HFF-Myc (cell line): ENCODE measurements around the gene CCT6A.
"Not testable (repeated sequence)": the region's sequence is repeated elsewhere in the genome, so short reads cannot be mapped to it uniquely, and the experiment has no call there.

Experiments used
- DNase-seq: peaks from one replicate; pipeline ENCODE4 v3.0.0-alpha.2; 2011; ENCODE audit warnings: low read depth; ENCODE audit errors: extremely low read depth
- H3K4me3 ChIP-seq: replicated peaks from 2 replicates; pipeline ENCODE4 v1.5.1; 2011; ENCODE audit warnings: low read depth, mild to moderate bottlenecking, control low read depth, low read length
- TF ChIP-seq, protein P1 (sequence below): IDR thresholded peaks from 2 replicates; pipeline ENCODE4 v1.5.1; 2012; ENCODE audit warnings: mild to moderate bottlenecking, low read depth, low read length, control low read depth; ENCODE audit errors: missing control alignments

CCT6A gene

DNA sequence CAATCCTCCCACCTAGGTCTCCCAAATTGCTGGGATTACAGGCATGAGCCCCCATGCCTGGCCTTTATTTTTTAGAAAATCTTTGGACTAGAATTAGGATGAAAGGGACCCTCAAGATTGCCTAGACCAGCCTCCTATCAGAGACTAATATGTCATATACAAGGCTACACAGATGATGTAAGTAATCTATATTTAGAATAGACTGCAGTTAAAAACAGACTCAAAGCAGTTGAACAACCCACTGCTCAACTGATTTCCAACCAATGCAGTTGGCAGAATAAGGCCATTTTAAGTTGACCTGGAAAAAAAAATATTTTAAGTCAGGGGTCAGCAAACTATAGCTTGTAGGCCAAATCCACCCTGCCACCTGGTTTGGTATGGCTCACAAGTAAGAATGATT lies 28.1 kb upstream of the CCT6A start:
- no peak overlapping the region for H3K4me3 ChIP-seq
- TF ChIP-seq, protein P1, sequence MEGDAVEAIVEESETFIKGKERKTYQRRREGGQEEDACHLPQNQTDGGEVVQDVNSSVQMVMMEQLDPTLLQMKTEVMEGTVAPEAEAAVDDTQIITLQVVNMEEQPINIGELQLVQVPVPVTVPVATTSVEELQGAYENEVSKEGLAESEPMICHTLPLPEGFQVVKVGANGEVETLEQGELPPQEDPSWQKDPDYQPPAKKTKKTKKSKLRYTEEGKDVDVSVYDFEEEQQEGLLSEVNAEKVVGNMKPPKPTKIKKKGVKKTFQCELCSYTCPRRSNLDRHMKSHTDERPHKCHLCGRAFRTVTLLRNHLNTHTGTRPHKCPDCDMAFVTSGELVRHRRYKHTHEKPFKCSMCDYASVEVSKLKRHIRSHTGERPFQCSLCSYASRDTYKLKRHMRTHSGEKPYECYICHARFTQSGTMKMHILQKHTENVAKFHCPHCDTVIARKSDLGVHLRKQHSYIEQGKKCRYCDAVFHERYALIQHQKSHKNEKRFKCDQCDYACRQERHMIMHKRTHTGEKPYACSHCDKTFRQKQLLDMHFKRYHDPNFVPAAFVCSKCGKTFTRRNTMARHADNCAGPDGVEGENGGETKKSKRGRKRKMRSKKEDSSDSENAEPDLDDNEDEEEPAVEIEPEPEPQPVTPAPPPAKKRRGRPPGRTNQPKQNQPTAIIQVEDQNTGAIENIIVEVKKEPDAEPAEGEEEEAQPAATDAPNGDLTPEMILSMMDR = no peak
- no peak for DNase-seq

DNA sequence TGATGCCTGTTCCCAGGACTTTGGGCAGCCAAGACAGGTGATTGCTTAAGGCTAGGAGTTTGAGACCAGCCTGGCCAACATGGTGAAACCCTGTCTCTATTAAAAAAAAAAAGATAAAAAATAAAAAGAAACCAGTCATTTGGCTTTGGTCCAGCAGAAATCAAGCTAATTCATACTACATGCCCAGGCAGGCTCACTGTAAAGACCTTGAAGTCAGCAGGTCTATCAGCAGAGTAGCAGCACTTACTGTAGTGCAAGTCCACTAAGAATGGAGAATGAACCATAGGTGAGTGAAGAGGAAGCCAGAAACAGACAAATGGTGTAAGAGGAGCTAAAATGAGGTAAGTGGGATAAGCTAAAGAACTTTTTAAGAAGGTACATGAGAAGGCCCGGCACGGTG lies 25.0 kb upstream of the CCT6A start:
- no peak for DNase-seq
- TF ChIP-seq, protein P1 = no peak

DNA sequence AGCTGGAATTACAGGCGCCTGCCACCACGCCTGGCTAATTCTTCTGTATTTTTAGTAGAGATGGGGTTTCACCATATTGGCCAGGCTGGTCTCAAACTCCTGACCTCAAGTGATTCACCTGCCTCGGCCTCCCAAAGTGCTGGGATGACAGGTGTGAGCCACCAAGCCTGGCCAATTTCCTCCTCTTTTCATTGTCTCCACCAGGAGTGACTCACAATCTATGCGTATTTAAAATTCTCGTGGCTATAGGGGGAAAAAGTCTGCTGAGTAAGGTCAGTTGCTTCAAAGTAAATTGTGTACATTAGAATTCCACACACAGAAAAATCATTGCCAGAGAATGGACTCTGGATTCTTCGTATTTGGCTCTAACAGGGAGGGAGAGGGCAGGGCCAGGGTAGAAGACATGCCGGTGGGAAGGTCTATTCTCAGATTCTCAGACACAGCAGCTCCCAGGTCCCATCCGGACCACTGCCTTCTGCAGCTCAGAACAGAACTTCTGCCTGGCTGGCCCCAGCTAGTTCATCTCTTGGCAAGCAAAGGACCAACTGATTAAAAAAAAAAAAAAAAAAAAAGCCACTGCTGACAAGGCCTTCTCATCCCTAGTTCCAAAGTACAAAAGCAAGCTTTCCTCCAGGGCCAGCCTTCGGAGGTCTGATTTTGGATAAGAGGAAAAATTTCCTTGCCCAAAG lies 22.5 kb upstream of the CCT6A start:
- TF ChIP-seq, protein P1 = no peak
- DNase-seq = no peak

More for the DNA sequence above, 25.0 kb upstream of the CCT6A start:
- no peak overlapping the region for H3K4me3 ChIP-seq

DNA sequence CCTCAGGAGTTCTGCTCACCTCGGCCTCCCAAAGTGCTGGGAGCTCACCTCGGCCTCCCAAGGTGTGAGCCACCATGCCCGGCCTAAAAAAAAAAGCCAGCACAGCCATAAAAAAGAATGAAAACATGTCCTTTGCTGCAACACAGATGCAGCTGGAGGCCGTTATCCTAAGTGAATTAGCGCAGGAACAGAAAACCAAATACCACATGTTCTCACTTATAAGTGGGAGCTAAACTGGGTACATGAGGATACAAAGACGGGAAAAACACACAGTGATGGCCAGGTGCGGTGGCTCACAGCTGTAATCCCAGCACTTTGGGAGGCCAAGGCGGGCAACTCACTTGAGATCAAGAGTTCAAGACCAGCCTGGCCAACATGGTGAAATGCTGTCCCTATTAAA lies 21.2 kb upstream of the CCT6A start:
- DNase-seq = no peak
- H3K4me3 ChIP-seq = no peak overlapping the region
- TF ChIP-seq, protein P1 = no peak

More for the DNA sequence above, 22.5 kb upstream of the CCT6A start:
- H3K4me3 ChIP-seq = no peak overlapping the region

DNA sequence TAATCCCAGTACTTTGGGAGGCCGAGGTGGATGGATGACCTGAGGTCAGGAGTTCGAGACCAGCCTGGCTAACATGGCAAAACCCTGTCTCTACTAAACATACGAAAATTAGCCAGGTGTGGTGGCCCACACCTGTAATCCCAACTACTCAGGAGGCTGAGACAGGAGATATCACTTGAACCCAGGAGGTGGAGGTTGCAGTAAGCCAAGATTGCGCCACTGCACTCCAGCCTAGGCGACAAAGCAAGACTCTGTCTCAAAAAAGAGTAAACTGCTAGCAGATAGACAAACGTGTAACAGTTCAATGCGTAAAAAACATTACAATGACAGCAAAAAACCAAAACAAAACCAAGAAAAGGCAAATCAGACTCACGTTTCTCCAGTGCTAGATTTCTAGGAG lies 20.0 kb upstream of the CCT6A start:
- not testable (repeated sequence) for DNase-seq, H3K4me3 ChIP-seq

DNA sequence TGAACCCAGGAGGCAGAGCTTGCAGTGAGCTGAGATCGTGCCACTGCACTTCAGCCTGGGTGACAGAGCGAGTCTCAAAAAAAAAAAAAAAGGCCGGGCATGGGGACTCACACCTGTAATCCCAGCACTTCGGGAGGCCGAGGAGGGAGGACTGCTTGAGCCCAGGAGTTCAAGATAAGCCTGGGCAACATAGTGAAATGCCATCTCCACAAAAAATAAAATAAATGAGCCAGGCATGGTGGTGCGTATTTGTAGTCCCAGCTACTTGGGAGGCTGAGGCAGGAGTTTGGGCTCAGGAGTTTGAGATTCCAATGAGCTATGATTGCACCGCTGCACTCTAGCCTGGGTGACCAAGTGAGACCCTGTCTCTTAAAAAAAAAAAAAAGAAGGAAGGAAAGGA lies 19.0 kb upstream of the CCT6A start:
- not testable (repeated sequence) for DNase-seq, H3K4me3 ChIP-seq

DNA sequence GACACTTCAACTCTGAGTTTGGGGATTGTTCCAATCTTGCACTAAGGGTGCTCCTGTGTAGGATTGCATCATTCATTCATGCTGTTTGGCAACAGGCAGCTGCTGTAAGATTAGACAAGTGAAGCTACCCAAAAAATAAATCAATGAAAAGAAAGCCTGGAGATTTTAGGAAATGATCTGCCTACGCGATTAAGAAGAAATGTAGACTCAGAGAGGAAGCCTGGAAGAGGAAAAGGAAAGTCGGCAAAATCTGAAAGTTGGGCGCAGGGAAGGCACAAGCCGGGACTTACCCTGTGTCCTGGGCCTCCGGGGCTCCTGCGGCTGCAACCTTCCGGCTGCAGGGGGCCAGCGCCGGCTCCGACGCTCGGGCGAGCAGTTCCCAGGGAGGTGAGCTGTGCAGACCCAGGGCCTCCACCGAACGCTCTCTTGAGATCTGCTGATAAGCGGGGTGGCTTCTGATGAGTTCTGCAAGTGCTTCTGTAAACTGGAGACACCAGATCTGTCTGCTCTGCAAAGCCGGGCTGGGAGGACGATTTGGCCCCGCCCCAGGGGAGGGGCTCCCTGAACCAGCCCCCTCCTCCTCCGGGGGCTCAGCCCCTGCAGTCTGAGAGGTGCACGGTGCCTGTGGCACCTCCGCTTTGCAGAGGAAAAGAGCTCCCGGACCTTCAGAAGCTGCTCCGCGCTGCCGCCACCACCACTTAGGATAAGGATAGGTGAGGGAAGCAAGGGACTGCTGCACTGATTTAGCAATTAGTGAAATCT lies 17.7 kb upstream of the CCT6A start:
- TF ChIP-seq, protein P1 = peak; percentile 17
- DNase-seq = peak; percentile 32
- H3K4me3 ChIP-seq = peak overlapping the region; percentile 45

DNA sequence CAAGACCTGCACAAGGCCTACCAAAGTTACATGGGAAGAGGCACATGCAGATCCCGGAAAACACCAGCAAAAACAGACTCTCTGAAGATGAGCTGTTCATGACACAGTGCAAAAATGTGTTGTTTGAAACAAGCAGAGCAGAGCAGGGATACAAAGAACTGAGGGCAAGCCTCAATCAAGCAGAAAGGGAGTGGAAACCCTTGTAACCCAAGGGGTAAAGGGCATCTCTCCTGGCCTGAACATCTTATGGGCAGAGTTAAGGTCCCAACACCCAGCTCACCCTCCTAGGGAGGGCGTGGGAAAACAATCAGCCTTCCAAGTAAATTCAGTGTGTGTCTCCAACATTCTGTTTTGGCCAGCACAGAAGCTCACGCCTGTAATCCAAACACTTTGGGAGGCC lies 10.8 kb upstream of the CCT6A start:
- DNase-seq = no peak
- TF ChIP-seq, protein P1 = no peak
- no peak overlapping the region for H3K4me3 ChIP-seq

DNA sequence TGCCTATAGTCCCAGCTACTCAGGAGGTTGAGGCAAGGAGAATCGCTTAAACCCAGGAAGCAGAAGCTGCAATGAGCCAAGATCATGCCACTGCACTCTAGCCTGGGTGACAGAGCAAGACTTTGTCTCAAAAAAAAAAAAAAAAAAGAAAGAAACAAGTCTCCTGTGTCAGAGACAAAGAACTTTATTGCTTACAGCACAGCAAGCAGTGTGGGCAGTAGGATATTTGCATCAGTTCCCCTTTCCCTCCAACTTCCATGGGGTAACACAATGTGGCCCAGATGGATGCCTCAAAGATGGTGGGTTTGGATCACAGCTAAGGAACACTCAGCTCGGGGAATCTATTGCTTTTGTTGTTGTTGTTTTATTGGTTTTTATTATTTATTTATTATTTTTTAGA lies 5.8 kb upstream of the CCT6A start:
- not testable (repeated sequence) for DNase-seq, H3K4me3 ChIP-seq
